22Rv1 (cell line): ENCODE results near the gene SLC6A19.
A peak's percentile ranks its signal among the peaks of the same experiment; 100 is the strongest.

Source experiments
- H3K27ac ChIP-seq: fragments of 450-650 bp; 2 replicates; pipeline ENCODE4 v1.5.1; 2017
- ZFX ChIP-seq: fragments of 450-650 bp; IDR thresholded peaks from 2 replicates; pipeline ENCODE4 v1.6.1; 2017; ENCODE audit warnings: antibody characterized with exemption, borderline replicate concordance
- TF ChIP-seq, protein P1 (sequence below): fragments of 450-650 bp; IDR thresholded peaks from 2 replicates; pipeline ENCODE4 v1.5.1; 2017; ENCODE audit warnings: mild to moderate bottlenecking

SLC6A19 gene

DNA sequence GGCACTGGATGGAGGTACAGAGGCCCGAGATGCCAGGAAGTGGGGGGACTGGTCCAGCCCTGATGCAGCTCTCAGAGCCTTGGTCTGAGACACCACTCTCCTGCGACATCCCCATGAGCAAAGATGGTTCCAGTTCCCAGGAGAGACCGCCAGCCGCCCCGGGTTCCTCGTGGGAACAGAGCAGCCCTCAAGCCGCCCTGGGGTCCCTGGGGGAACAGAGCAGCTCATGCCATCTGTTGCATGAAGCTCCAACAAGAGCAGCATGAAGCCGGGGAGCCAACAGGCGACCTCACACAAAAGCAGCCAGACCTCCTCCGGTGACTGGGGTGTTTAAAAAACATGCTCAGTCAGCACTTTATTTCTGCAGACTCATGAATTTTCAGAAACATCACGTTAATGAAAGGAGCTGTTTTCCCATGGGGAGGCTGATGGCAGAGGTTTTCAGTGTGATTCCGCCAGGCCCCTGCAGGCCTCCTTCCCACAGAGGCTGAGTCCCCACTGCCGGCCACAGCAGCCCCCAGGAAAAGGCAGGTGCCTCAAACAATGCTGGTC is 30.0 kb downstream of the SLC6A19 start:
- H3K27ac ChIP-seq: no peak overlapping the region
- TF ChIP-seq, protein P1, sequence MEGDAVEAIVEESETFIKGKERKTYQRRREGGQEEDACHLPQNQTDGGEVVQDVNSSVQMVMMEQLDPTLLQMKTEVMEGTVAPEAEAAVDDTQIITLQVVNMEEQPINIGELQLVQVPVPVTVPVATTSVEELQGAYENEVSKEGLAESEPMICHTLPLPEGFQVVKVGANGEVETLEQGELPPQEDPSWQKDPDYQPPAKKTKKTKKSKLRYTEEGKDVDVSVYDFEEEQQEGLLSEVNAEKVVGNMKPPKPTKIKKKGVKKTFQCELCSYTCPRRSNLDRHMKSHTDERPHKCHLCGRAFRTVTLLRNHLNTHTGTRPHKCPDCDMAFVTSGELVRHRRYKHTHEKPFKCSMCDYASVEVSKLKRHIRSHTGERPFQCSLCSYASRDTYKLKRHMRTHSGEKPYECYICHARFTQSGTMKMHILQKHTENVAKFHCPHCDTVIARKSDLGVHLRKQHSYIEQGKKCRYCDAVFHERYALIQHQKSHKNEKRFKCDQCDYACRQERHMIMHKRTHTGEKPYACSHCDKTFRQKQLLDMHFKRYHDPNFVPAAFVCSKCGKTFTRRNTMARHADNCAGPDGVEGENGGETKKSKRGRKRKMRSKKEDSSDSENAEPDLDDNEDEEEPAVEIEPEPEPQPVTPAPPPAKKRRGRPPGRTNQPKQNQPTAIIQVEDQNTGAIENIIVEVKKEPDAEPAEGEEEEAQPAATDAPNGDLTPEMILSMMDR: no peak
- TF ChIP-seq ZFX: no peak

DNA sequence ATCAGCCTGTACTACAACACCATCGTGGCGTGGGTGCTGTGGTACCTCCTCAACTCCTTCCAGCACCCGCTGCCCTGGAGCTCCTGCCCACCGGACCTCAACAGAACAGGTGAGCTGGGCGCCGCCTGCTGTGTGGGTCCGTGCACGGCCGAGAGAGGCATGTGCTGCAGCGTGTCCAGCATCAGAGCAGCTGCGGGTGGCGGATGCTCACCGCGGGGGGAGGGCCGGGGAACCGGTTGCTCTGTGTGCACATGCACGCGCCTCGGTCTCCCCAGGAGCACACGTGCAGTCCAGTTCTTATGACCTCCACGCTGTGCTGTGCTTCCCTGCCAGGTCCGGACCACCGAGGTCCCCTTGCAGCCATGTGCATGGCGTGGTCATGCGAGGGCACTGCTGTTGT is 31.4 kb downstream of the SLC6A19 start:
- TF ChIP-seq, protein P1: peak; percentile 23
- no peak for TF ChIP-seq ZFX
- H3K27ac ChIP-seq: no peak overlapping the region

DNA sequence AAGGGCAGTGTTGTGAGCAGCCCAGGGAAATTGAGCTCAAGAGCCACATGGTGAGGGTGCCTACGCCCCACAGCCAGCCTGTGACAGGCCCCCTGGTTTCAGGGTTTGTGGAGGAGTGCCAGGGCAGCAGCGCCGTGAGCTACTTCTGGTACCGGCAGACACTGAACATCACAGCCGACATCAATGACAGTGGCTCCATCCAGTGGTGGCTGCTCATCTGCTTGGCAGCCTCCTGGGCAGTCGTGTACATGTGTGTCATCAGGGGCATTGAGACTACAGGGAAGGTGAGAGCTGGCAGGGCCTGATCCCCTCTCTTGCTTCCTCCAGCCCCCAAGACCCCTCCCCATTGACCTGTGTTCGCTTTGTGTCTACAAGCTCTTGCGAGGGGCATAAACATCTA is 34.0 kb downstream of the SLC6A19 start:
- TF ChIP-seq, protein P1: peak; percentile 3; the same call in 1 of the 2 replicates
- no peak for TF ChIP-seq ZFX
- H3K27ac ChIP-seq: no peak overlapping the region

DNA sequence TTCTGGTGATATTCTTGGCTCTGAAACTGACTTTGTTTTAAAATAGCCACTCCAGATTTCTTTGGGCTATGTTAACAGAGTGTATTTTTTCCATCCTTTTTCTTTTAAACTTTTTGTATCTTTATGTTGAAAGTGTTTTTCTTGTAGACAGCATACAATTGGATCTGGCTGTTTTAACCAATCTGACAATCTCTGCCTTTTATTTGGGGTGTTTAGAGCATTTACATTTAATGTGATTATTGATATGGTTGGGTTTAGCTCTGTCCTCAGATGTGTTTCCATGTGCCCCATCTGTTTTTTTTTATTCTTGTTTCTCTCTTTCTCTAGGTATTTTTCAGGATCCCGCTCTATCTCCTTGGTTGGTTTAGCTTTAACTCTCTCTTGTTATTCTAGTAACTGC is 34.4 kb downstream of the SLC6A19 start:
- TF ChIP-seq, protein P1: no peak
- TF ChIP-seq ZFX: no peak
- H3K27ac ChIP-seq: no peak overlapping the region

DNA sequence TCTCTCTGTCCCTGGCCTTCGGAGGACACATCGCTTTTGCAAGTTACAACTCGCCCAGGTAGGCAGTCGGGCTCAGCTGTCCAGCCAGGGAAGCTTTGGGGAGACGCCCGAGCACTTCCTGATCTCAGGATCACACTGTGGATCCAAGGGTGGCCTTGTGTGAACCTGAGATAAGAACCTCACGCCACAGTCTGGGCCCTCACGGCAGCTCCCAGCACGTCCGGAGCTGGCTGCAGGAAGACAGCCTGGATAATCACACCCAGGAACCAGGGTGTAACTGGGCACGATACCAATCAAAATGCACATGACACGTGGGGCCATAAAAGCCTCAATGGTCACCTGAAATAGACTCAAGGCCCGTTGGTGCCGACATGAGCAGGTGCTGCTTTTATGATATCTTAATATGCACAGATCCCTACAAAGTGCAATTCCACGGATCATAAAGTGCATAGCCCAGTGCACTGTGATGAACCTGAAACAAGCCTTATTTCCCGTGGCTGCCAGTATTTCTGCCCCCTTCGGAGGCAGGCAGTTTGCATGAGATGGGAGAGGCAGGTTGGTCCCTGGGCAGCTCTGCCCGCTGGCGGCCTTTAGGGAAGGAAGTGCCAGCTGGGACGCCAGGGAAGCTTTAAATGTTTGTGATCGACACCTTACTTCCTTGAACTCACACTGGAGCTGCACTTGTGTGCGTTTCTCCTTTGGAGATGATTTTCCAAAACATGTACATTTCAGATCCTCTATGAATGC is 38.3 kb downstream of the SLC6A19 start:
- TF ChIP-seq, protein P1: no peak
- no peak for TF ChIP-seq ZFX
- no peak overlapping the region for H3K27ac ChIP-seq

DNA sequence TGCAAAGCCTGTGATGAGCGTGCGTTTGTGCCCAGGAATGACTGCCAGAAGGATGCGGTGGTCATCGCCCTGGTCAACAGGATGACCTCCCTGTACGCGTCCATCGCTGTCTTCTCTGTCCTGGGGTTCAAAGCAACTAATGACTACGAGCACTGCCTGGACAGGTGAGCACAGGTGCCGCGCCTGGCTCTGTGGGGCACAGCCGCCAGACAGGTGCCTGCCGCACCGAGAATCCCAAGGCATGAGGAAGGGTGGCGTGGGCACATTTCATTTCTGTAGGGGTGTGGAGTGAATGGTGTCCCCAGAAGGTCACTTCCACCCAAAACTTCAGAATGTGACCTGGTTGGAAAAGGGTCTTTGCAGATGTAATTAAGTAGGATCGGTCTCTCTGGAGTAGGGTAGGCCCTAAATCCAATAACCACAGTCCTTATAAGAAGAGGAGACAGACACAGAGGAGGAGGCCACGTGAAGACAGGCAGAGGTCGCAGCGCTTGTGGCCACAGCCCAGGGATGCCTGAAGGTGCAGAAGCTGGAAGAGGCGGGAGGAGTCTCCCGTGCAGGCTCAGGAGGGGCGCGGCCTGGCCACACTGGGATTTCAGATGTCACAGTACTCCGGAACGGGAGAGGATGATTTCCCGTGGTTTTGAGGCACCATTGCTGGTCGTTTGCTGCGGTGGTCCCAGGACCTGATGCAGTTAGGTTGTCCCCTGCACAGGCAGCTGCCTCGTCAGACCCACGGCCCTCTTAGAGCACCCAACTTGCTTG is 39.3 kb downstream of the SLC6A19 start:
- H3K27ac ChIP-seq: no peak overlapping the region
- no peak for TF ChIP-seq ZFX
- TF ChIP-seq, protein P1: no peak

DNA sequence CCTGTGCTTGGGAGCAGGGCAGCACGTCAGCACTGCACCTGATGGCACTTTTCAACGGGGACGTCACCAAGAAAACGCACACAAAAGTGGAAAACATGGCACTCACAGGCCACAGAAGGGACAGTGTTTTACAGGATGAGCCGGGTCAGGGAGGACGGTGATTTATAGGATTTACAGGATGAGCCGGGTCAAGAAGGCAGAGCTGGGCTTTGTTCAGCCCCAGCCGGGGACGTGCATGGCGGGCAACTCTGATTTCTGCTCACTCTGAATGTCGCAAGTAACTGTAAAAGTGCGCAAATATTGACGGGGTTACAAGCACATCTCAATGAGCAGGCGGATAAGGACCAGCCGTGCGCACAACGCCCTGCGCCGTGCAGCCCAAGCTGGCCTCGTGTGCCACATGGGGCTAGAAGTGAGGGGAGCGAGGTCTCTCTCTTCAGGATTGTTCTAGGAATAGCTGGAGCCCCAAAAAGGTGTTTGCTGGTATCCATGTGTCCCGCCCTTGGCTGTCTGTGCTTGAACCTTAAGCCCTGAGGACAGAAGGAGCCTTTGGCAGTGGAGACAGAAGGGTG is 40.2 kb downstream of the SLC6A19 start:
- H3K27ac ChIP-seq: no peak overlapping the region
- TF ChIP-seq ZFX: no peak
- TF ChIP-seq, protein P1: no peak
